NCI-H2196 (cell line): Measurements from ENCODE around the gene TREM2.
"Not testable (repeated sequence)": the region's sequence is repeated elsewhere in the genome, so short reads cannot be mapped to it uniquely, and the experiment has no call there.

ENCODE experiments used
- DNase-seq: peaks from one replicate; lab custom pipeline; 2025; ENCODE audit not compliant: unreplicated experiment; lab: John Stamatoyannopoulos, UW

Gene TREM2

GRCh38 chr6:41162687-41163418 lies at the start of gene TREM2:
TREM2 (minus strand) TSS chr6:41163116; CDS start chr6:41163082, 34 bp downstream.
- no peak for DNase-seq

DNA sequence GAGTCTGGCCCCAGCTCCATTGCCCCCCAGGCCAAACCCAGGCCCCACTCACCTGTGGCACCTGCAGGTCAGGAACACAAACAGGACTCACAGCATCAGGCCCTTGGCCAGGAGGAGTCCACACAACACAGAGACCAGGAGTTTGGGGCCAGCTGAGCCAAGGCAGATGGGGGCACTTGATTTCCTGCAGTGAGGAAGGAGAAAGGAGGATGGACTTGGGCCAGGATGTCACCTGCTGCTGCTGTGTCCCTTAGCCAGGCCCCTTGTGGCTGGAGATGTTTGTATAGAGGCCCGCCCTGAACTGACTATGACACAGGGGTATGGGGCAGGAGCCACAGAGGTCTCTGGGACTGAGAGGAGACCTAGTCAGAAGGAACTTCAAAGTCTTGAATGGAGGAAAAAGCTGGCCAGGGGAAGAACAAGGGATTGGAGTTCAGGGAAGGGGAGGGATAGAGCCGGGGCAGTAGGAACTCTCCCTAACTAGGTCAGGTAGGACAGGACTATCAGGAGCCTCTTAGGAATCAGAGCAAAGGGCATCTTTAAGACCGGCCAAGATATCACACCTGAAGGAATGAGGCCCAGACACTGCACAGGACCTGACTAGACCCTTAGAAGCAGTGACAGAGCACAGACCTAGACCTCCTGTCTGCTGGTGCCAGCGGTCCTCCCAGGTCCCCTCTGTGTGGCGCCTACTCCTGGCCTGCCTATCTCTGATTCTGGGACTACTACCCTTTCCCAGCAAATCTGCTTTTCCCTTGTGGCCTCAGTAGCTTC lies 46.8 kb upstream of the TREM2 start:
- no peak for DNase-seq

GRCh38 chr6:41208439-41209106 lies 45.7 kb upstream of the TREM2 start:
- no peak for DNase-seq

- no peak for DNase-seq
Observed at GRCh38 chr6:41204156-41204555, 41.2 kb upstream of the TREM2 start.

- DNase-seq = no peak
Observed at GRCh38 chr6:41201764-41202173, 38.9 kb upstream of the TREM2 start.

DNA sequence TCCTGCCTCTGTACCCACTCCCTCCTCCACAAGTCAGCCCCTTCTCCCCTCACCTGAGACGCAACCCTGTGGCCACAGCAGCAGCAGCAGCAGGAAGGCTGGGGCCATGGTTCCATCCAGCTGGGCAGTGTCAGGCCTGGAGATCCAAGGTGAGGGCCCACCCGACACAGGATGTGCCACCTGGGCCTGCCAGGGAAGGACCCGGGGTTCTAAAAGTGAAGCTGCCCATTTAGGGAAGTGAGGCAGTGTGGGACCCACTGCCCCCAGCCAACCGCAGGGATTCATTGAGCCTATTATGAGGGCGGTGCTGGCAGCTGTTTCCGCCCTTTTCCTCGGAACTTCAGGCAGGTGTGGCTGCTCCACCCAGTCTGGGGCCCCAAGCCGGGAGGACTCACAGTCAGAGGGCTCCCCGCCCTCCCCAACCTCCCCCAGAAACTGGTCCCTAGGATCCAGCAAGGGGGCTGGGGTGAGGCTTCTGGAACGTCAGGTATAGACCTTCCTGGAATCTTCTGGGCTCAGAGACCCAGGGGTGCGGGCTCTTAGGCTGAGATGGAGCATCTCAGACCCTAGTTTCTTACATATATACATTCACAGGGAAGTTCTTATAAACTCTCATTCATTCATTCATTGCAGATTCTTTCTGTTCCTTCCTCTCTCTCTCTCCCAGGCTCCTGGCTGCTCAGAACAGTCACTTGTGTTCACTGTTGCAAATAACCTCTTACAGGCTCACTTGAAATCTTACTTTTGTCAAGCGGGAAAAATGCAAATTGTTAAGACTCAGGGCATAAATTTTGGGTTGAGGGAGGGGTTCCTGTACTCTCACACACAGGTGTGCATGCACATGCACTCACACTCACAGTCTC lies 38.2 kb upstream of the TREM2 start, which contains the start of gene TREML2:
Gene TREML2, minus strand, starts transcription at position 249 of the 863 bp plus-strand sequence. Its CDS starts 141 bp downstream, at position 108.
- no peak for DNase-seq

DNA sequence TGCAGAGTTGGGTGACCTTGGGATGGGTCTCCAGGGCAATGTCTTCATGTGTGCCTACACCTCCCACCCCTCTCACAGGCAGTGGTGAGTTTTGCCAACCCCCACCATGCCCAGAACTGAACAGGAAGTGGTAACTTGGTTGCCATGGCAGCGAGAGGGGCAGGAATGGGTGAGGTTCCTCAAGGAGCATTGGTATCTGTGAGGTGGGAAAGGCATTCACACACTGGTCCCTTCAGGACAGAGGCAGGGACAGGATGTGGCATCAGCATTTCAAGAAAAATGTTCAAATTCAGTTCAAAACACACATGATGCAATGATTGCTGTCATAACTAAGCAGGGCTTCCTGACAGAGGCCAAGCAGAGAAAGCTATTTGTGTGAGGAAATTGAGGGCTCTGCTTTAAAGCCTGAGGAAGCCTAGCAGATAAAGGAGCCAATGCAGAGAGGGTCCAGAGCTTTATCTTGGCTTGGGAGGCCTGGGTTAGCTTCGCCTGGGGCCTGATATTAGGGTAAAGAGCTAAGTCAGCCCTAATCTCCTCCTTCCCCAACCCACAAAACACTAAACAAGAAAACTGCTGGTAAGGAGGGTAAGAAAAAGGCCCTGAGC lies 37.5 kb upstream of the TREM2 start:
- no peak for DNase-seq

GRCh38 chr6:41199552-41200246 lies 36.8 kb upstream of the TREM2 start:
- no peak for DNase-seq

- DNase-seq = no peak
Observed at GRCh38 chr6:41197234-41197633, 34.3 kb upstream of the TREM2 start.

- no peak for DNase-seq
Observed at GRCh38 chr6:41194386-41194785, 31.5 kb upstream of the TREM2 start.

DNA sequence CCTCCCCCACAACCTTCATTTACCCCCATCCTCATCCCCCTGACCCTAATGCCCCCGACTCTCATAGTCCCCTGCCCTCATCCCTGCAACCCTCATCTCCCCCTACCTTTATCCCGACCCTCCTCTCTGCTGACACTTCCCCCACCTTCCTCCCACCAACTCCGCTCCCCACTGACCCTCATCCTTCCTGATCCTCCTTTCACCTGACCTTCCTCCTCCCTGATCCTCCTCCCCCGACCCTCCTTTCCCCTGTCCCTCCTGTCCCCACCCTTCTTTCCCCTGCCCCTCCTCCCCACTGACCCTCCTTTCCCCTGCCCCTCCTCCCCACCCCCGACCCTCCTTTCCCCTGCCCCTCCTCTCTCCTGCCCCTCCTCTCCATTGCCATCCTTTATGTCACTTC lies 31.0 kb upstream of the TREM2 start:
- no peak for DNase-seq

- no peak for DNase-seq
Observed at GRCh38 chr6:41193171-41193734, 30.3 kb upstream of the TREM2 start.

DNA sequence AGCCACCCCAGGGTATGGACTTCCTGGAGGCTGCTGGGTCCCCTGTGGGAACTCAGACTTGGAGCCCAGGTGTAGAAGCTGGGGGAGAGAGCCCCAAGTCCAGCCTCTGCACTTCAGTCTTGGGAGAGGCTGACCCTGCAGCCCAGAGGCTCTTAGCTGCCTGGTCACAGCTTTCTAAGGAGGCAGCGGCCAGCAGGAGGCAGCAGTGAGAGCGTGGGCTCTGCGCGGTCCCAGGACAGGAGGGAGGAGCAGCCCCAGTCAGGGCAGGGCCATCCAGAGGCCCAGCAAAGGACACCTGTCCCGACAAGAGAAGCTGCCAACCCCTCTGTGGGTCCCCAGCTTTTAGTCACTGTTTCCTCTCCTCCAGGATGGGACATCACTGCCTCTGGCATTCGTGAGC lies 28.7 kb upstream of the TREM2 start:
- DNase-seq = no peak

DNA sequence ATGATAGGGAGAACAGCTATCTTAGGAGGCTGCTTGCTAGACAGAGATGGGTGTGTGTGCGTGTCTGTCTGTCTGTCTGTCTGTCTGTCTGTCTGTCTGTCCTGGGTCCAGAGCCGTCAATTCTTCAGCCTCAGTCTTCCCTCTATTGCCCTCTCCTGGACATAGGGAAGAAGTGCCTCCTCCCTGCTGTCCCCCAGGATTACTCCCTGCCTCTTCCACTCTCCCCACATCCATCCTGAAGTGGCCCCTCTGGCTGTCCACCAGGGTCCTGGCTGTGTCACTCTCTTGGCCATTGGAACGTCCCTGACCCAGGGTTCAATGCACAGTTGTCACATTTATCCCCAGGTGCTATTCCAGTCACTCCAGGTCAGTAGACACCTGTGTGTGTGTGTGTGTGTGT lies 27.9 kb upstream of the TREM2 start:
- DNase-seq = no peak

GRCh38 chr6:41189967-41190366 lies 27.1 kb upstream of the TREM2 start:
- no peak for DNase-seq

DNA sequence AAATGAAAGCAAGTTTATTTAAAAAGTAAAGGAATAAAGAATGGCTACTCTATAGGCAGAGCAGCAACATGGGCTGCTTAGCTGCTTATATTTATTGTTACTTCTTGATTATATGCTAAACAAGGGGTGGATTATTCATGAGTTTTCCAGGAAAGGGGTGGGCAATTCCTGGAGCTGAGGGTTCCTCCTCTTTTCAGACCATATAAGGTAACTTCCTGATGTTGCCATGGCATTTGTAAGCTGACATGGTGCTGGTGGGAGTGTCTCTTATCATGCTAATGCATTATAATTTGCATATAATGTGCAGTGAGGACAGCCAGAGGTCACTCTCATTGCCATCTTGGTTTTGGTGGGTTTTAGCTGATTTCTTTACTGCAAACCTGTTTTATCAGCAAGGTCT lies 26.1 kb upstream of the TREM2 start:
- DNase-seq = not testable (repeated sequence)

DNA sequence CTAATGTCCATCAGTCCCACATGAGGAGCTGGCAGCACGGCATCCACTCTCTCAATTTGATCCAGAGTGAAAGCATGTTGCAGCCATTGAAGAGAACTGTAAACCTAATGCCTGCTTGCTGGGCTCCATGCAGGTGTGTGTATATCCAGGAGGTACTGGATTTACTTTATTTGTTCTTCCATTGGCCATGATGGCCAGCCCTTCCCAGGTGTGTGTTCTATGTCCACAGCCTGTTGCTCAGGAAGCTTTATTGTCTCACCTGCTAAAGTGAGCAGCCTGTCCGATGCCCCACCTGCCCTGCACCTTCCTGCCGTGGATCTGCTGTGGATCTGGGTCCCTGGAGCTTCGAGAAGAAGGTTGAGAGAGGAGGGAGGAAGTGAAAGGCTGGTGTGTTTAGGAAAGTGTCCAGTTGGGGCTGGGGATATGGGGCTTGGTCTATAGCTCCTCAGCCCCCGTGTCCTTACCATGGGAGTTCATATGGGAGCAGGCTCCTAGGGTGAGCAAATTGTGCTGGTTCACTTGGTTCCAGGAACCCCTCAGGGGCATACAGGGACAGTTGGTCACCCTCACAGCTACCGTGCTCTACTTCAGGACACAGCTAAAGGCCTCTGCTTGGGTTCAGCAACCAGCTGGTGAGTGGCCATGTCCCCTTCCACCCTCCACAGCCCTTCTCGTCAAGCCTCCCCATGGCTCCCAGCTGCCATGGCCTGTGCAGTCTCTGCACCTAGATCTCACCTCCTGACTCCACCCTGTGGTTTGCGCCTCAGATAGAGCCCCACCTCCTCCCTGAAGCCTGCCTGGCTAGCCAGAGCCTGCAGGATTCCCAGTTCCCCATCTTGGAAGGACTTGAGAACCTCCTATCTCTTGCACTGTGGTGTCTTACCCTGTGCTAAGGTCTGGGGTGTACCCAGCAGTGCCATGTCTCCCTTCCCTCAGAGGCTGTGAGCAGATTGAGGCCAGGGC lies 25.3 kb upstream of the TREM2 start:
- DNase-seq = no peak

DNA sequence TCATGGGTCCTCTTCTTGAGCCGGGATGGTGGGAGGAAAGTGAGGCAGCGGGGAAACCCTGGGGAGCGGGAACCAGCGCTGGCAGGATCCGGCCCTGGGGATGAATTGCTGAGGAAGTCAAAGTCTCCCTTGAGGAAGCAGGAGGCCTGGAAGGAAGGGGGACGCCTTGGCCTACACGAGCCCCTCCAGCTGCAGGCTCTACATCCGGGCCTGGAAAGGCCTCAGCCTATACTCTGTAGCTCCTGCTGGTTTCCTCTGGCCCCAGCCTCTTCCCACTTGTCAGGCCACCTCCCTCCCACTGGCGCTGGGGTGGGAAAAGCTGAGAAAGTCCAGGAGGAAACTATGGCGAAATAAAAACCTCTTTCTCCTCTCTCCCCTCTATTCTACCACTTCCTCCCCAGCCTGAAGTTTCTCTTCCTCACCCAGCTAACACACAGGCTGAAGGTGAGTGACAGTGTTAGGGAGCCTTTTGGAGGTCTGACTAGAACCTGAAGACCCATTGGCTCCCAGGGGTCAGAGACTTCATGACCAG lies 23.2 kb upstream of the TREM2 start:
- DNase-seq = no peak
